HepG2 (cell line): ENCODE results near the gene PRUNE1. TPM values are rescaled to one million over a fixed set of nuclear protein-coding genes. Genes with fewer than 3 reads are reported as not detected.

Experiments
- ATAC-seq: fragments of 200-7000 bp; cut with Tn5 transposase; 3 replicates; pipeline ENCODE4 v1.9.1; 2020; ENCODE audit warnings: mild to moderate bottlenecking, moderate library complexity
- BruUV-seq: library from RNA; stranded (reverse); fragments of 400-500 nt; replicated peaks from 2 replicates; lab custom pipeline; 2021; lab: Mats Ljungman, UMichigan
- CTCF ChIA-PET: fragments of 300-600 bp; formaldehyde crosslinking; extraction: SDS; loops from one replicate; lab custom pipeline; 2021; ENCODE audit warnings: low total read pairs, inconsistent platforms, low intra/inter-chr PET ratio; lab: Yijun Ruan, JAX
- POLR2A ChIA-PET: fragments of 350-600 bp; sonication (Branson Sonifier 250); formaldehyde crosslinking; loops from one replicate; lab custom pipeline; 2020; ENCODE audit warnings: antibody characterized with exemption, inconsistent platforms; lab: Yijun Ruan, JAX
- DNase-seq: peaks from one replicate; pipeline ENCODE4 v3.0.0-alpha.2; 2015; ENCODE audit warnings: low spot score
- FAIRE-seq: peaks from 3 replicates; lab custom pipeline; 2011; peaks lifted over from hg19 to GRCh38; lab: Jason Lieb, UNC
- H2AFZ ChIP-seq: one replicate; pipeline ENCODE4 v1.6.1; 2011; ENCODE audit warnings: low read length, inconsistent platforms
- H3K27ac ChIP-seq: fragments of 300-600 bp; 3 replicates; pipeline ENCODE4 v1.8.0; 2011; ENCODE audit warnings: mixed run types, mild to moderate bottlenecking, mixed read lengths, low read length, inconsistent platforms; ENCODE audit not compliant: insufficient read depth; ENCODE audit errors: extremely low read length
- H3K27me3 ChIP-seq, 2 experiments: fragments of 200-600 bp in 1 of 2; 2 replicates in 1 of 2; 3 replicates in 1 of 2; pipeline versions ENCODE4 v1.6.0 to v1.8.0; 2011; ENCODE audit warnings: low read length in 2 of 2, mild to moderate bottlenecking in 2 of 2, moderate library complexity in 2 of 2, inconsistent platforms in 1 of 2; ENCODE audit not compliant: insufficient read depth in 2 of 2, control insufficient read depth in 1 of 2
- H3K36me3 ChIP-seq, 2 experiments: fragments of 200-600 bp in 1 of 2; replicated peaks in 1 of 2; 2 replicates in 1 of 2; 3 replicates in 1 of 2; pipeline versions ENCODE4 v1.5.1 to v1.8.0; 2011; ENCODE audit warnings: low read length in 2 of 2, inconsistent platforms in 1 of 2; ENCODE audit not compliant: insufficient read depth in 2 of 2, control insufficient read depth in 1 of 2
- H3K4me1 ChIP-seq: 2 replicates; pipeline ENCODE4 v1.5.1; 2012; ENCODE audit warnings: low read length, inconsistent platforms; ENCODE audit not compliant: insufficient read depth
- H3K4me2 ChIP-seq: 2 replicates; pipeline ENCODE4 v1.6.0; 2011; ENCODE audit warnings: low read depth, low read length, inconsistent platforms
- H3K4me3 ChIP-seq, 3 experiments: fragments of 200-600 bp in 1 of 3; sonication (generic), shearing (Covaris generic) in 1 of 3; replicated peaks in 1 of 3; 2 replicates each; pipeline ENCODE4 v1.5.1; 2011 to 2016; ENCODE audit warnings: low read length in 3 of 3, inconsistent platforms in 2 of 3, low read depth in 2 of 3, mild to moderate bottlenecking in 2 of 3, control low read depth in 1 of 3, mixed read lengths in 1 of 3; ENCODE audit not compliant: insufficient read depth in 1 of 3
- H3K79me2 ChIP-seq: one replicate; pipeline ENCODE4 v1.6.1; 2011; ENCODE audit warnings: low read length, inconsistent platforms; ENCODE audit not compliant: insufficient read depth
- H3K9ac ChIP-seq: 2 replicates; pipeline ENCODE4 v1.6.0; 2011; ENCODE audit warnings: mild to moderate bottlenecking, low read depth, low read length, inconsistent platforms; ENCODE audit not compliant: insufficient read depth
- H3K9me3 ChIP-seq: 2 replicates; pipeline ENCODE4 v1.5.1; 2012; ENCODE audit warnings: mild to moderate bottlenecking, low read length
- H4K20me1 ChIP-seq: 2 replicates; pipeline ENCODE4 v1.6.0; 2011; ENCODE audit warnings: inconsistent platforms, mild to moderate bottlenecking, low read length, moderate library complexity; ENCODE audit not compliant: insufficient read depth
- ARID5B ChIP-seq: IDR thresholded peaks from 2 replicates; pipeline ENCODE4 v1.4.0; 2020; ENCODE audit warnings: mild to moderate bottlenecking, missing genetic modification reagents
- FIP1L1 ChIP-seq: fragments of 200-400 bp; formaldehyde crosslinking; IDR thresholded peaks from 2 replicates; pipeline ENCODE4 v1.6.1; 2018; ENCODE audit warnings: low read depth, mild to moderate bottlenecking, low read length, moderate library complexity, borderline replicate concordance; ENCODE audit not compliant: insufficient read depth
- HBP1 ChIP-seq: IDR thresholded peaks from 2 replicates; pipeline ENCODE4 v1.6.1; 2016; ENCODE audit warnings: low read depth, control low read depth
- JUNB ChIP-seq: sonication (generic); formaldehyde crosslinking; IDR thresholded peaks from 2 replicates; pipeline ENCODE4 v1.8.0; 2022; ENCODE audit warnings: missing genetic modification reagents, mild to moderate bottlenecking, borderline replicate concordance
- KAT2B ChIP-seq: fragments of 150-350 bp; IDR thresholded peaks from 2 replicates; pipeline ENCODE4 v1.6.1; 2014; ENCODE audit warnings: low read depth, low read length, borderline replicate concordance
- NFAT5 ChIP-seq: sonication (generic); formaldehyde crosslinking; IDR thresholded peaks from 2 replicates; pipeline ENCODE4 v1.4.0; 2020; ENCODE audit warnings: missing genetic modification reagents
- STAT5B ChIP-seq: sonication (generic); formaldehyde crosslinking; IDR thresholded peaks from 2 replicates; pipeline ENCODE4 v1.4.0; 2020; ENCODE audit warnings: missing genetic modification reagents
- ZNF232 ChIP-seq: sonication (generic); formaldehyde crosslinking; IDR thresholded peaks from 2 replicates; pipeline ENCODE4 v1.4.0; 2020; ENCODE audit warnings: missing genetic modification reagents, borderline replicate concordance
- ZNF430 ChIP-seq: sonication (generic); formaldehyde crosslinking; IDR thresholded peaks from 2 replicates; pipeline ENCODE4 v1.9.0; 2021; ENCODE audit warnings: mild to moderate bottlenecking, missing genetic modification reagents
- ZNF614 ChIP-seq: IDR thresholded peaks from 2 replicates; pipeline ENCODE4 v1.6.1; 2018; ENCODE audit warnings: missing biosample characterization, missing genetic modification reagents, inconsistent platforms, borderline replicate concordance
- ZNF710 ChIP-seq: sonication (generic); formaldehyde crosslinking; IDR thresholded peaks from 2 replicates; pipeline ENCODE4 v1.5.0; 2020; ENCODE audit warnings: mild to moderate bottlenecking, missing genetic modification reagents, borderline replicate concordance
- WGBS: methylation state at CpG from one replicate; pipeline ENCODE4 v1.1.6; 2017; ENCODE audit warnings: low lambda C conversion rate; 5-methylcytosine and 5-hydroxymethylcytosine counted together
- in situ Hi-C: cut with HindIII; loops from 2 replicates; pipeline ENCODE4 v1.10.0; 2017; ENCODE audit warnings: low pct_unique_long_range_greater_than_20kb; ENCODE audit not compliant: extremely low pct_ligation_motif_present
- intact Hi-C: fragments of 100-400 bp; cut with micrococcal nuclease; formaldehyde crosslinking; loops from one replicate; pipeline ENCODE4 v1.10.0; 2022; ENCODE audit not compliant: unreplicated experiment
- polyA plus RNA-seq, 8 experiments: library from polyadenylated mRNA; depleted of rRNA in 3 of 8; stranded (reverse) in 7 of 8; unstranded in 1 of 8; fragments of >200 nt; fragmentation: Illumina TruSeq in 4 of 8; extraction: Trizol in 4 of 8; gene quantifications; 2 replicates each; pipeline versions ENCODE4 v1.2.1 to v1.2.3, GENCODE V29; 2011 to 2016; ENCODE audit warnings: low read depth in 4 of 8, missing spikeins in 1 of 8, mixed read lengths in 1 of 8; ENCODE audit not compliant: insufficient read depth in 1 of 8
- total RNA-seq, 5 experiments: library from RNA; depleted of rRNA; stranded (reverse); fragments of >200 nt; fragmentation: Illumina TruSeq; extraction: Trizol; gene quantifications; 2 replicates each; pipeline ENCODE4 v1.2.3, GENCODE V29; 2016; ENCODE audit warnings: low read depth in 1 of 5

Gene PRUNE1
- total and polyA plus RNA-seq, 2 of the 13 experiments (the other 11 are each of a cell fraction or from before 2014, with no cell fraction given) = 19.0 to 31.9 TPM

GRCh38 chr1:151043163-151043562 lies 34.9 kb downstream of the PRUNE1 start:
- Histone ChIP-seq H3K27ac (no peak overlapping the region), H3K9ac (no peak overlapping the region), H3K79me2 (no peaks in the 10 kb centered on the region), H3K36me3 (no peaks in the 10 kb centered on the region), H4K20me1 (no peaks in the 10 kb centered on the region), H3K4me1 (peaks cover 7% of the 10 kb centered on the region; the same call in 1 of the 2 replicates), H3K27me3 (no peaks in the 10 kb centered on the region), H3K4me2 (no peak overlapping the region), H2AFZ (no peak overlapping the region), H3K9me3 (no peaks in the 10 kb centered on the region), H3K4me3 (no peak overlapping the region)
- in situ Hi-C loops (no loop called here), intact Hi-C loops (no loop called here)
- DNase-seq = no peak
- no peak for FAIRE-seq
- ATAC-seq = no peak
- BruUV-seq = no TSS peak
- 79% methylated on average over 1 of the region's 1 CpG for WGBS
- ChIA-PET CTCF (no interaction called here), POLR2A (interaction anchor here (0.6 to 1.6 kb wide), 2 partner anchors 15 to 16 kb away, joined by 3 to 6 read pairs; partner anchors contain the start of gene CDC42SE1)
- TF ChIP-seq KAT2B (no peak), ZNF710 (CRISPR knock-in tag) (no peak), ARID5B (CRISPR knock-in tag) (no peak), HBP1 (CRISPR knock-in tag) (no peak), STAT5B (no peak), JUNB (CRISPR knock-in tag) (no peak), ZNF232 (CRISPR knock-in tag) (no peak), ZNF430 (CRISPR knock-in tag) (no peak), FIP1L1 (no peak), ZNF614 (CRISPR knock-in tag) (no peak), NFAT5 (CRISPR knock-in tag) (no peak)
